GM19351 (cell line): ENCODE data around the gene ICA1.
"Not testable (repeated sequence)": the region's sequence is repeated elsewhere in the genome, so short reads cannot be mapped to it uniquely, and the experiment has no call there.

ENCODE experiments used
- ATAC-seq: cut with Tn5 transposase; IDR thresholded peaks from one replicate; pipeline ENCODE4 v1.9.1; 2021; ENCODE audit warnings: mild to moderate bottlenecking, moderate library complexity; ENCODE audit not compliant: unreplicated experiment

Gene ICA1

GRCh38 chr7:8263048-8263447, 1.1 kb upstream of the ICA1 start:
- ATAC-seq = no peak

GRCh38 chr7:8260871-8261694, 884 bp downstream of the ICA1 start:
- peak; percentile 31 for ATAC-seq

- ATAC-seq = no peak
Measured at GRCh38 chr7:8259586-8260222, 2.3 kb downstream of the ICA1 start.

DNA sequence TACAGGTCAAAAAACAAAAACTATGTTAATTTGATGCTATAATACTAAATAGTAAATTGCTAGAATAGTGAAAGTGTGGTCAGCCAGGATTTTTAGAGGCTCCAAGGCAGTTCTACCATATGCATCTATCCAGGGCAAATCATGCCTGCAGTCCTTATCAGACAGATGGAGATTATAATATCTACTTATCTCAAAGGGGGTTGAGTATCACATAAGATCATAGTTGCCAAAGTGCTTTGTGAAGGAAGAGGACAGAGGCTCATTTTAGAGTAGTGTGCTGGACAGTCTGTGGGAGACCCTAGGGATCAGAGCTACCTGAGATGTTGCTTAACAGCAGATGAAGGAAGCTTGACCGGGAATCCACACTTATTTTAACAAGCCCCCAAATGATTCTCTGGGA, 3.2 kb downstream of the ICA1 start:
- no peak for ATAC-seq

DNA sequence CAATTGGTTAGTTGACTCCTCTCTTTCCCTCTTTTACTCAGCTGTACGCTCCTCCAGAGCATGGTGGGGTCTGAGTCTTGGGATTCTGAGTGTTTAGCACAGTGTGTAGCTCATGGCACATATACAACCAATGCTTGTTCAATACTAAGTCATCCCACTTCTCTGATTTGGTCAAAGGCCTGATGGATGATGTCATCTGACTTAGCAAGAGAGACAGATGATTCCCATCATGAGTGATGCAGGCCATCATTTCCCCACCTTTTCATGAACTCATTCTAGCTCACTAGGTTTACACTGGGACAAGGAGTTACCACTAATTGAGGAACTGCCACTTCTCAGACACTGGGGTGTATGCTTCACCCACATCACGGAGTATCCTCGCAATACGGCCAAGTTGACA, 3.8 kb downstream of the ICA1 start:
- no peak for ATAC-seq

DNA sequence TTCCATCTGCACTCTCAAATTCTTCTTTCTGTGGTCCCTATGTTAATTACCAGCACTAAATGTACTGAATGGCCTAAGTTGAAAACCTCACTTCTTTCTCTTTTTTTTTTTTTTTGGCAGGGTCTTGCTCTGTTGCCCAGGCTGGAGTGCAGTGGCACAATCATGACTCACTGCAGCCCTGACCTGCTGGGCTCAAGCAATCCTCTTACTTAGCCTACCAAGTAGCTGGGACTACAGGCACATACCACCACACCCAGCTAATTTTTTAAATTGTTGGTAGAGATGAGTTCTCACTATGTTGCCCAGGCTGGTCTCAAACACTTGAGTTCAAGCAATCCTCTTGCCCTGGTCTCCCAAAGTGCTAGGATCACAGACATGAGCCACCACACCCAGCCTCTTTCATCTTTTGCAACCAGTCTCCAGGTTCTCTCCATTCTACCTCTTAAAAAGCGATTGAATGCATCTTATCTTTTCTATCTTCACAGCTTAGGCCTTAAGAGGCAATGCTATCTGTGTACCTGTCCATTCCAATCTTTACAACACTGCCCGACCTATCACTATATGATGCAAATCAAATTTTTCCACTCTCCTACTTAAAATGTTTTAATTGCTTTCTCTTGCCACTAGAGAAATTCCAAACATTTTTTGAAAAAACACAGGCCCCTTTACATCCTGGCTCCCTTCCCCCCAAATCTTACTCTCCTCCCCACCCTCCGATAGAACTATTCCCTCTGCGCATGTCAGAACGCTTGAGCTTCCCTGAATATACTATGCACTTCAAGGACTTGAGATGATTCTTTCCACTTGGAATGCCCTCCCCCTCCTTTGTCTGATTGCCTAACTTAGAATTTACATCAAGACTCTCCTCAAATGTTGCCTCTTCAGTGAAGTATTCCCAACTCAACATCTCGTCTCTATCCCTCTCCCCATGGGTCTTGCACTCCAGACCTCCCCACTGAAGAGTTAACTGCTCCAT, 6.0 kb downstream of the ICA1 start:
- no peak for ATAC-seq

DNA sequence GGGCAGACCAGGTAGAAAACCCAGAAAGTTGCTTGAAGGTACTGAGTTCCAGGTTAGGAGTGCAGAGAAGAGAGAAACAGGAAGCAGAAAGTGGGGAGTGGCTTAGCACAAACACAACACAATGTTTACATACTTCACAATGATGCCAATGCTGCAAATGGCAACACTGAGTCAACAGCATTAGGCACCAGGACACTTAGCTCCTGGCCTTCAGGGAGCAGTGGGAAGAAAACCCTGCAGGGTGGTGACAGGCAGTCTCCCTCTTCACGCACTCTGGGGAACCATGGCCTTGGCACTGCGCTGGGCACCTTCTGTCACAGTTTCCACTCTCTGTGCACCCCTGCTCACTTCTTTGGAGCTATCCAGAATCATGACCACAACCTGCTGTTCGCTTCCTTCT, 7.3 kb downstream of the ICA1 start:
- no peak for ATAC-seq

GRCh38 chr7:8254215-8254614, 7.8 kb downstream of the ICA1 start:
- ATAC-seq = no peak

DNA sequence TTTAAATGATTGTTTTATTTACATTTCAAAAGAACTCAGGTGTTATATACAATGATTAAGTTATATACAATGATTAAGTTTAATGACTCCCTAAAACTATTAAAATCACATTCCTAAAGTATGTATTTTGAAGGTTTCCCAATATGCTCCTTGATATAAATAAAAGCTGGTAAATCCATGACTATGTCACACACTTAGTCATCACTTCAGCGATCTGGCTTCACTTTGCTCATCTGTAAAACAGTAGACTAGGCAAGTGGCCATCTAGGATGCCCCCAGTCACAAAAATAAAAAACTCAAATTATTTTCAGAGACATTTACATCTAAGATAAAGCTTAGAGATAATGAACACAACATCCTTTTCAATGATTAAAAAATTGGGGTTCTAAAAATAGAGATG, 10.8 kb downstream of the ICA1 start:
- no peak for ATAC-seq

DNA sequence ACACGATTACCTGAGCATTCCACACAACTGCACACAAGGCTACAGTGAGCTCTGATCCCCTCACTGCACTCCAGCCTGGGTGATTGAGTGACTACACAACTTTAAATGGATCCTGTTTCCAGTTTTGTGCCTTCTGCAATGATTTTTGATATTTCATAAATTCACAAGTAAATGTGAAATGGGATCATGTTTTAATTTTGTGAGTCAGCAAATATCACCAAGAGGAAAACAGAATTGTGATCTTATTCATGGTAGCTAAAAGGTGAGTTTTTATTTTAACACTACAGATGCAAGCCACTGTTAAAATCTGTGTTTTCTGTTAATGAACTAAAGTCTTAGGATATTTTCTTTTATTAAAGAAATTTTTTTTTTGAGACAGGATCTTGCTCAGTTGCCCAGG, 11.4 kb downstream of the ICA1 start:
- no peak for ATAC-seq

DNA sequence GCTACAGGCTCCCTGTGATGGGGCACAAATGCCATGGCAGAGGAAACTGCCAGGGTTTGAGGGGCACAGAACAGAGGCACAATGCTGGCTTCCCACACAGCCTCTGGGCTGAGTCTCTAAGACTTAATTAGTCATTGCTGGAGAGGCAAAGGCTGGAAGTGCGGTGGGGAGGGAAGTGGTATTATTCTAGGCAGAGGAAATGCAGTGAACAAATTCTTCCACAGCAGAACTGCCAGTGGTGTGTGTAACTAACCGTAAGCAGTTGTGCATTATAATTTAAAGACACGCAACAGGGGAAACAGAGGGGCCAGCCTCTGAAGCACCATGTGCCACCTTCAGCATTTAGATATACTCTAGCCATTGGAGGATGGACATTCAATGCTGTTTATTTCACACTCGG, 12.8 kb downstream of the ICA1 start:
- no peak for ATAC-seq

GRCh38 chr7:8246020-8246419, 15.9 kb downstream of the ICA1 start:
- no peak for ATAC-seq

DNA sequence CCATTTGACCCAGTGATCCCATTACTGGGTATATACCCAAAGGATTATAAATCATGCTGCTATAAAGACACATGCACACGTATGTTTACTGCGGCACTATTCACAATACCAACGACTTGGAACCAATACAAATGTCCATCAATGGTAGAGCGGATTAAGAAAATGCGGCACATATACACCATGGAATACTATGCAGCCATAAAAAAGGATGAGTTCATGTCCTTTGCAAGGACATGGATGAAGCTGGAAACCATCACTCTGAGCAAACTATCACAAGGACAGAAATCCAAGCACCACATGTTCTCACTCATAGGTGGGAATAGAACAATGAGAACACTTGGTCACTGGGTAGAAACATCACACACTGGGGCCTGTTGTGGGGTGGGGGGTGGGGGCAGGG, 16.9 kb downstream of the ICA1 start:
- not testable (repeated sequence) for ATAC-seq

DNA sequence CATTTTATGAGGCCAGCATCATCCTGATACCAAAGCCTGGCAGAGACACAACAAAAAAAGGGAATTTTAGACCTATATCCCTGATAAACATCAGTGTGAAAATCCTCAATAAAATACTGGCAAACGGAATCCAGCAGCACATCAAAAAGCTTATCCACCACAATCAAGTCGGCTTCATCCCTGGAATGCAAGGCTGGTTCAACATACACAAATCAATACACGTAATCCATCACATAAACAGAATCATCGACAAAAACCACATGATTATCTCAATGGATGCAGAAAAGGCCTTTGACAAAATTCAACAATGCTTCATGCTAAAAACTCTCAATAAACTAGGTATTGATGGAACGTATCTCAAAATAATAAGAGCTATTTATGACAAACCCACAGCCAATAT, 18.9 kb downstream of the ICA1 start:
- not testable (repeated sequence) for ATAC-seq

GRCh38 chr7:8239702-8240362, 22.1 kb downstream of the ICA1 start:
- not testable (repeated sequence) for ATAC-seq

GRCh38 chr7:8236780-8237407, 25.1 kb downstream of the ICA1 start:
- no peak for ATAC-seq

- ATAC-seq = peak; percentile 79
Measured at GRCh38 chr7:8232999-8233847, 28.7 kb downstream of the ICA1 start.

DNA sequence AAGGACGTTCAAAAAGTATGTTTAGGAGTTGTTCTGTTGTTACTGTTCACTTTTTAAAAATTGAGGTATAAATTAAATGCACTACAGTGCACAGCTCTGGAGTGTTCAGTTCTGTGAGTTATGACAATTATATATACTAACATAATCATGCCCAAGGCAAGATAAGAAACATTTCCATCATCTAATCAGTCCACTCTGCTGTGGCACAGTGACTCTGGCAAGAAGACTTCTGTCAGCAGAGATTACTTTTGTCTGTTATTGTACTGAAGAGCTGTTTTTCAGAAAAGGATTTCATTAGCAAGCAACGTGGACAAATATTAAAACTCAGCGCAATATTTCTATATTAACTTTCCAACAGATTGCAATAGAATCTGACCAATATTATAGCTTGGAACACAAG, 32.0 kb downstream of the ICA1 start:
- ATAC-seq = no peak
